K562 (cell line): ENCODE results near the gene SPAG16. TPM values are rescaled to one million over a fixed set of nuclear protein-coding genes. Genes with fewer than 3 reads are reported as not detected.

Experiments
- ATAC-seq: fragments of 200-7000 bp; cut with Tn5 transposase; 3 replicates; pipeline ENCODE4 v1.9.1; 2020; ENCODE audit warnings: moderate library complexity
- BruUV-seq: library from RNA; stranded (reverse); fragments of 400-500 nt; replicated peaks from 2 replicates; lab custom pipeline; 2021; lab: Mats Ljungman, UMichigan
- CTCF ChIA-PET: fragments of 300-600 bp; formaldehyde crosslinking; extraction: SDS; loops from one replicate; lab custom pipeline; 2021; ENCODE audit warnings: low intra/inter-chr PET ratio; lab: Yijun Ruan, JAX
- POLR2A ChIA-PET: fragments of 300-600, 350-650 bp; sonication (Branson Sonifier 250); formaldehyde crosslinking; extraction: SDS; loops from one replicate; lab custom pipeline; 2021; ENCODE audit warnings: antibody characterized with exemption, inconsistent platforms; lab: Yijun Ruan, JAX
- DNase-seq, 4 experiments: peaks; one replicate each; pipeline versions ENCODE4 v3.0.0 to v3.0.0-alpha.2; 2011 to 2018; ENCODE audit warnings: low spot score in 3 of 4, mixed read lengths in 3 of 4; ENCODE audit errors: extremely low read depth in 1 of 4
- FAIRE-seq: peaks from 2 replicates; lab custom pipeline; 2011; peaks lifted over from hg19 to GRCh38; lab: Jason Lieb, UNC
- H2AFZ ChIP-seq: 2 replicates; pipeline ENCODE4 v1.6.0; 2011; ENCODE audit warnings: low read depth, low read length, control low read depth, inconsistent platforms
- H3K27ac ChIP-seq: fragments of 200-600 bp; 3 replicates; pipeline ENCODE4 v1.8.0; 2011; ENCODE audit warnings: low read depth, mild to moderate bottlenecking, control low read depth, inconsistent platforms, low read length, moderate library complexity, mixed read lengths; ENCODE audit errors: extremely low read depth
- H3K27me3 ChIP-seq, 2 experiments: fragments of 300-600 bp in 1 of 2; 2 replicates in 1 of 2; 3 replicates in 1 of 2; pipeline versions ENCODE4 v1.6.0 to v1.8.0; 2011; ENCODE audit warnings: inconsistent platforms in 2 of 2, low read length in 2 of 2, mild to moderate bottlenecking in 1 of 2, mixed read lengths in 1 of 2, moderate library complexity in 1 of 2; ENCODE audit not compliant: control insufficient read depth in 2 of 2, insufficient read depth in 2 of 2
- H3K36me3 ChIP-seq: fragments of 300-600 bp; 3 replicates; pipeline ENCODE4 v1.8.0; 2011; ENCODE audit warnings: mild to moderate bottlenecking, low read length, inconsistent platforms; ENCODE audit not compliant: control insufficient read depth, insufficient read depth
- H3K4me1 ChIP-seq, 2 experiments: fragments of 200-600 bp in 1 of 2; replicated peaks in 1 of 2; 2 replicates in 1 of 2; 3 replicates in 1 of 2; pipeline versions ENCODE4 v1.5.1 to v1.8.0; 2011; ENCODE audit warnings: inconsistent platforms in 2 of 2, low read length in 2 of 2, mild to moderate bottlenecking in 1 of 2, mixed read lengths in 1 of 2, moderate library complexity in 1 of 2; ENCODE audit not compliant: control insufficient read depth in 2 of 2, insufficient read depth in 2 of 2
- H3K4me2 ChIP-seq: 2 replicates; pipeline ENCODE4 v1.6.1; 2011; ENCODE audit warnings: low read length, control low read depth, inconsistent platforms, mixed read lengths; ENCODE audit not compliant: insufficient read depth
- H3K4me3 ChIP-seq: fragments of 200-600 bp; sonication (generic), shearing (Covaris generic); 2 replicates; pipeline ENCODE4 v1.5.1; 2016; ENCODE audit warnings: control low read depth, inconsistent platforms
- H3K79me2 ChIP-seq: fragments of 200-600 bp; 3 replicates; pipeline ENCODE4 v1.8.0; 2011; ENCODE audit warnings: low read length, inconsistent platforms; ENCODE audit not compliant: control insufficient read depth, insufficient read depth
- H3K9ac ChIP-seq, 2 experiments: 2 replicates each; pipeline versions ENCODE4 v1.6.0 to v1.6.1; 2011; ENCODE audit warnings: low read depth in 2 of 2, low read length in 2 of 2, control low read depth in 1 of 2, inconsistent platforms in 1 of 2, mild to moderate bottlenecking in 1 of 2, mixed read lengths in 1 of 2; ENCODE audit not compliant: insufficient read depth in 1 of 2
- H3K9me1 ChIP-seq: one replicate; pipeline ENCODE4 v1.6.0; 2011; ENCODE audit warnings: inconsistent platforms, mild to moderate bottlenecking, low read length, moderate library complexity; ENCODE audit not compliant: control insufficient read depth, insufficient read depth
- H3K9me3 ChIP-seq: replicated peaks from 2 replicates; pipeline ENCODE4 v1.5.1; 2011; ENCODE audit warnings: low read depth, low read length, inconsistent platforms; ENCODE audit not compliant: control insufficient read depth, insufficient read depth
- H4K20me1 ChIP-seq: replicated peaks from 2 replicates; pipeline ENCODE4 v1.6.1; 2011; ENCODE audit warnings: low read length, inconsistent platforms, mixed read lengths; ENCODE audit not compliant: control insufficient read depth, insufficient read depth
- JUN ChIP-seq, 2 experiments: sonication (generic) in 1 of 2; formaldehyde crosslinking in 1 of 2; IDR thresholded peaks; 2 replicates each; pipeline versions ENCODE4 v1.6.1 to v1.8.0; 2012 to 2022; ENCODE audit warnings: borderline replicate concordance in 2 of 2, mild to moderate bottlenecking in 2 of 2, improper control_type of control experiment in 1 of 2, low read depth in 1 of 2, low read length in 1 of 2, missing genetic modification reagents in 1 of 2
- MED1 ChIP-seq: sonication (generic); formaldehyde crosslinking; IDR thresholded peaks from 2 replicates; pipeline ENCODE4 v1.8.1; 2023; ENCODE audit warnings: missing genetic modification reagents, borderline replicate concordance
- NELFE ChIP-seq: IDR thresholded peaks from 2 replicates; pipeline ENCODE4 v1.6.1; 2011; ENCODE audit warnings: mild to moderate bottlenecking; ENCODE audit not compliant: insufficient read depth, insufficient read length
- PHF20 ChIP-seq: fragments of 450-650 bp; IDR thresholded peaks from 2 replicates; pipeline ENCODE4 v1.6.1; 2018; ENCODE audit not compliant: partially characterized antibody
- SIN3A ChIP-seq, 2 experiments: fragments of 150-350 bp in 1 of 2; IDR thresholded peaks; 2 replicates each; pipeline ENCODE4 v1.6.1; 2011 to 2016; ENCODE audit warnings: borderline replicate concordance in 2 of 2, low read depth in 2 of 2, low read length in 2 of 2, mild to moderate bottlenecking in 2 of 2, moderate library complexity in 2 of 2; ENCODE audit not compliant: control insufficient read depth in 1 of 2
- TAF7 ChIP-seq: fragments of 450-650 bp; IDR thresholded peaks from 2 replicates; pipeline ENCODE4 v1.6.1; 2016; ENCODE audit warnings: missing genetic modification characterization, missing compliant biosample characterization
- TEAD2 ChIP-seq: fragments of 450-650 bp; IDR thresholded peaks from 2 replicates; pipeline ENCODE4 v1.6.1; 2016; ENCODE audit warnings: missing genetic modification characterization, control low read depth, missing compliant biosample characterization
- THRAP3 ChIP-seq: fragments of 450-650 bp; IDR thresholded peaks from 2 replicates; pipeline ENCODE4 v1.6.1; 2016; ENCODE audit warnings: mild to moderate bottlenecking, inconsistent platforms, borderline replicate concordance
- WHSC1 ChIP-seq: IDR thresholded peaks from one replicate; pipeline ENCODE4 v1.6.1; 2012; ENCODE audit warnings: low read length, control low read depth, inconsistent platforms
- YBX1 ChIP-seq: fragments of 450-650 bp; IDR thresholded peaks from 2 replicates; pipeline ENCODE4 v1.7.1; 2016; ENCODE audit warnings: mild to moderate bottlenecking
- ZNF133 ChIP-seq: fragments of 250-450 bp; sonication (Bioruptor Pico); IDR thresholded peaks from 2 replicates; pipeline ENCODE4 v1.4.0; 2020; ENCODE audit warnings: mild to moderate bottlenecking
- WGBS: fragments of 100-300 bp; shearing (Covaris generic); methylation state at CpG from one replicate; pipeline ENCODE4 v1.1.6; 2016; ENCODE audit warnings: low coverage, mixed read lengths; ENCODE audit not compliant: insufficient coverage; ENCODE audit errors: missing lambda C conversion rate; 5-methylcytosine and 5-hydroxymethylcytosine counted together
- in situ Hi-C: fragments of 300-500 bp; cut with MboI; formaldehyde crosslinking; loops from 4 replicates; pipeline ENCODE4 v1.15.0; 2018; ENCODE audit warnings: inconsistent platforms, mixed read lengths
- intact Hi-C: fragments of 100-400 bp; cut with micrococcal nuclease; formaldehyde crosslinking; loops from 2 replicates; pipeline ENCODE4 v1.14.2; 2022
- polyA plus RNA-seq, 8 experiments: library from polyadenylated mRNA; depleted of rRNA in 4 of 8; stranded (reverse) in 5 of 8; unstranded in 3 of 8; fragments of >200 nt; fragmentation: Nextera tagmentation in 2 of 8; fragmentation: Illumina TruSeq in 1 of 8; extraction: Ambion mirVana in 2 of 8; extraction: Trizol in 1 of 8; gene quantifications; 2 replicates each; pipeline versions ENCODE4 v1.2.1 to v1.2.3, GENCODE V29; 2011 to 2014; ENCODE audit warnings: inconsistent platforms in 1 of 8, missing spikeins in 1 of 8
- total RNA-seq, 7 experiments: library from RNA; depleted of rRNA in 6 of 7; stranded (reverse); fragments of >200 nt in 6 of 7; fragmentation: Illumina TruSeq in 2 of 7; extraction: Trizol in 2 of 7; gene quantifications; 2 replicates each; pipeline versions ENCODE4 v1.2.1 to v1.2.3, GENCODE V29; 2011 to 2021; ENCODE audit warnings: low replicate concordance in 1 of 7
- TF ChIP-seq, protein P1 (sequence below): fragments of 250-450 bp; sonication (Bioruptor Pico); IDR thresholded peaks from 2 replicates; pipeline ENCODE4 v1.8.0; 2022; ENCODE audit warnings: moderate library complexity, mild to moderate bottlenecking, inconsistent platforms
- TF ChIP-seq, protein P2 (sequence below): fragments of 450-650 bp; formaldehyde crosslinking; conservative IDR thresholded peaks from 2 replicates; pipeline ENCODE4 v1.4.0; 2022; ENCODE audit warnings: mild to moderate bottlenecking, missing genetic modification characterization
- TF ChIP-seq, protein P3 (sequence below): fragments of 450-650 bp; formaldehyde crosslinking; IDR thresholded peaks from 2 replicates; pipeline ENCODE4 v1.4.0; 2022; ENCODE audit warnings: missing genetic modification characterization
- TF ChIP-seq, protein P4 (sequence below), 2 experiments: fragments of 450-650 bp in 1 of 2; IDR thresholded peaks; 2 replicates each; pipeline ENCODE4 v1.6.1; 2011 to 2017; ENCODE audit warnings: low read depth in 2 of 2, antibody characterized with exemption in 1 of 2, borderline replicate concordance in 1 of 2, low read length in 1 of 2, mild to moderate bottlenecking in 1 of 2, mixed read lengths in 1 of 2; ENCODE audit not compliant: control insufficient read depth in 1 of 2

The SPAG16 gene
- total and polyA plus RNA-seq, 9 of the 15 experiments (the other 6 are each of a cell fraction or from before 2014, with no cell fraction given), result 0.98 to 5.9 (median 3.5) TPM

DNA sequence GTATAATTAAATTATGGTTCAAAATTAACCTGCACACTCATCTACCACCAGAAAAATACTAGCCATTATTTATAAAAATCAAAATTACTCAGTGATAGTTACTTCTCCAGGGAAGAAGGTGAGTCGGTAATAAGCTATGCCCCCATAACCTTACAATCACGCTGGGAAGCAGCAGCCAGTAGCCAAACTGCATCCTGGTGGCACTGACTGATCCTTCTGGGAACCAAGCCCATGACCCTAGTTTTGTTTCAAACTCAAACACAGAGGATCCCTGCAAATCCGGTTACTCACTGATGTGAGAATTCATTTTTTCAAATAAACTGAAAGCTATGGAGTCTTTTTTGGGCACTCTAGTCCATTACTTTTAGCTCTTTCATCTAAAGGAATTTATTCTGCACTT lies 1038.4 kb downstream of the SPAG16 start:
- Histone ChIP-seq H3K27me3 (no peaks in the 10 kb centered on the region), H4K20me1 (no peaks in the 10 kb centered on the region), H3K4me3 (no peak overlapping the region), H3K4me2 (no peak overlapping the region), H2AFZ (no peak overlapping the region), H3K27ac (no peak overlapping the region), H3K79me2 (no peaks in the 10 kb centered on the region), H3K9me1 (no peaks in the 10 kb centered on the region), H3K4me1 (no peaks in the 10 kb centered on the region), H3K9me3 (no peaks in the 10 kb centered on the region), H3K36me3 (no peaks in the 10 kb centered on the region), H3K9ac (no peak overlapping the region)
- WGBS, result 0% methylated on average over 2 of the region's 3 CpGs
- in situ Hi-C loops (no loop called here), intact Hi-C loops (no loop called here)
- ATAC-seq (no peak), FAIRE-seq (no peak), DNase-seq (no peak)
- BruUV-seq, result no TSS peak
- CTCF ChIA-PET, result interaction anchor here (0.6 kb wide), 1 partner anchor 1072 kb away, joined by 3 read pairs; no protein-coding TSS in a partner anchor
- POLR2A ChIA-PET, result no interaction called here
- no peak for TF ChIP-seq JUN (IDR thresholded peaks at IDR 0.05; ENCODE audit: borderline replicate concordance, low read depth, low read length)
- no peak for TF ChIP-seq JUN (CRISPR knock-in tag; IDR thresholded peaks at IDR 0.05; ENCODE audit: borderline replicate concordance)
- no peak for TF ChIP-seq MED1 (CRISPR knock-in tag)
- no peak for TF ChIP-seq THRAP3
- TF ChIP-seq, protein P1, sequence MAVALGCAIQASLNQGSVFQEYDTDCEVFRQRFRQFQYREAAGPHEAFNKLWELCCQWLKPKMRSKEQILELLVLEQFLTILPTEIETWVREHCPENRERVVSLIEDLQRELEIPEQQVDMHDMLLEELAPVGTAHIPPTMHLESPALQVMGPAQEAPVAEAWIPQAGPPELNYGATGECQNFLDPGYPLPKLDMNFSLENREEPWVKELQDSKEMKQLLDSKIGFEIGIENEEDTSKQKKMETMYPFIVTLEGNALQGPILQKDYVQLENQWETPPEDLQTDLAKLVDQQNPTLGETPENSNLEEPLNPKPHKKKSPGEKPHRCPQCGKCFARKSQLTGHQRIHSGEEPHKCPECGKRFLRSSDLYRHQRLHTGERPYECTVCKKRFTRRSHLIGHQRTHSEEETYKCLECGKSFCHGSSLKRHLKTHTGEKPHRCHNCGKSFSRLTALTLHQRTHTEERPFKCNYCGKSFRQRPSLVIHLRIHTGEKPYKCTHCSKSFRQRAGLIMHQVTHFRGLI, result no peak
- TF ChIP-seq TAF7 (tag), result no peak
- TF ChIP-seq, protein P2, sequence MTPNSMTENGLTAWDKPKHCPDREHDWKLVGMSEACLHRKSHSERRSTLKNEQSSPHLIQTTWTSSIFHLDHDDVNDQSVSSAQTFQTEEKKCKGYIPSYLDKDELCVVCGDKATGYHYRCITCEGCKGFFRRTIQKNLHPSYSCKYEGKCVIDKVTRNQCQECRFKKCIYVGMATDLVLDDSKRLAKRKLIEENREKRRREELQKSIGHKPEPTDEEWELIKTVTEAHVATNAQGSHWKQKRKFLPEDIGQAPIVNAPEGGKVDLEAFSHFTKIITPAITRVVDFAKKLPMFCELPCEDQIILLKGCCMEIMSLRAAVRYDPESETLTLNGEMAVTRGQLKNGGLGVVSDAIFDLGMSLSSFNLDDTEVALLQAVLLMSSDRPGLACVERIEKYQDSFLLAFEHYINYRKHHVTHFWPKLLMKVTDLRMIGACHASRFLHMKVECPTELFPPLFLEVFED (CRISPR knock-in tag), result no peak
- TF ChIP-seq YBX1, result no peak
- TF ChIP-seq, protein P3, sequence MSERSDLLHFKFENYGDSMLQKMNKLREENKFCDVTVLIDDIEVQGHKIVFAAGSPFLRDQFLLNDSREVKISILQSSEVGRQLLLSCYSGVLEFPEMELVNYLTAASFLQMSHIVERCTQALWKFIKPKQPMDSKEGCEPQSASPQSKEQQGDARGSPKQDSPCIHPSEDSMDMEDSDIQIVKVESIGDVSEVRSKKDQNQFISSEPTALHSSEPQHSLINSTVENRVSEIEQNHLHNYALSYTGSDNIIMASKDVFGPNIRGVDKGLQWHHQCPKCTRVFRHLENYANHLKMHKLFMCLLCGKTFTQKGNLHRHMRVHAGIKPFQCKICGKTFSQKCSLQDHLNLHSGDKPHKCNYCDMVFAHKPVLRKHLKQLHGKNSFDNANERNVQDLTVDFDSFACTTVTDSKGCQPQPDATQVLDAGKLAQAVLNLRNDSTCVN (CRISPR knock-in tag), result no peak
- no peak for TF ChIP-seq SIN3A (IDR thresholded peaks at IDR 0.05; ENCODE audit: borderline replicate concordance in 2 of 2, control insufficient read depth in 1 of 2, low read depth in 2 of 2, low read length in 2 of 2)
- TF ChIP-seq, protein P4, sequence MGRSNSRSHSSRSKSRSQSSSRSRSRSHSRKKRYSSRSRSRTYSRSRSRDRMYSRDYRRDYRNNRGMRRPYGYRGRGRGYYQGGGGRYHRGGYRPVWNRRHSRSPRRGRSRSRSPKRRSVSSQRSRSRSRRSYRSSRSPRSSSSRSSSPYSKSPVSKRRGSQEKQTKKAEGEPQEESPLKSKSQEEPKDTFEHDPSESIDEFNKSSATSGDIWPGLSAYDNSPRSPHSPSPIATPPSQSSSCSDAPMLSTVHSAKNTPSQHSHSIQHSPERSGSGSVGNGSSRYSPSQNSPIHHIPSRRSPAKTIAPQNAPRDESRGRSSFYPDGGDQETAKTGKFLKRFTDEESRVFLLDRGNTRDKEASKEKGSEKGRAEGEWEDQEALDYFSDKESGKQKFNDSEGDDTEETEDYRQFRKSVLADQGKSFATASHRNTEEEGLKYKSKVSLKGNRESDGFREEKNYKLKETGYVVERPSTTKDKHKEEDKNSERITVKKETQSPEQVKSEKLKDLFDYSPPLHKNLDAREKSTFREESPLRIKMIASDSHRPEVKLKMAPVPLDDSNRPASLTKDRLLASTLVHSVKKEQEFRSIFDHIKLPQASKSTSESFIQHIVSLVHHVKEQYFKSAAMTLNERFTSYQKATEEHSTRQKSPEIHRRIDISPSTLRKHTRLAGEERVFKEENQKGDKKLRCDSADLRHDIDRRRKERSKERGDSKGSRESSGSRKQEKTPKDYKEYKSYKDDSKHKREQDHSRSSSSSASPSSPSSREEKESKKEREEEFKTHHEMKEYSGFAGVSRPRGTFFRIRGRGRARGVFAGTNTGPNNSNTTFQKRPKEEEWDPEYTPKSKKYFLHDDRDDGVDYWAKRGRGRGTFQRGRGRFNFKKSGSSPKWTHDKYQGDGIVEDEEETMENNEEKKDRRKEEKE (IDR thresholded peaks at IDR 0.05; ENCODE audit: borderline replicate concordance in 1 of 2, control insufficient read depth in 1 of 2, low read depth in 2 of 2, low read length in 1 of 2), result no peak
- TF ChIP-seq NELFE, result no peak
- no peak for TF ChIP-seq TEAD2 (tag)
- TF ChIP-seq ZNF133 (CRISPR knock-in tag), result no peak
- no peak for TF ChIP-seq WHSC1
- no peak for TF ChIP-seq PHF20
